Keratinocyte (primary cell): Measurements from ENCODE around the gene CERT1.

Experiments used
- EZH2 ChIP-seq: IDR thresholded peaks from one replicate; pipeline ENCODE4 v1.6.1; 2012; ENCODE audit warnings: inconsistent platforms, mild to moderate bottlenecking, low read length, moderate library complexity
- TF ChIP-seq, protein P1 (sequence below), 3 experiments: IDR thresholded peaks in 1 of 3; conservative IDR thresholded peaks in 1 of 3; optimal IDR thresholded peaks in 1 of 3; 2 replicates in 2 of 3; 3 replicates in 1 of 3; pipeline versions ENCODE3 to v1.5.1; 2011; ENCODE audit warnings: low read length in 3 of 3, mild to moderate bottlenecking in 3 of 3, moderate library complexity in 2 of 3, control low read depth in 1 of 3, inconsistent platforms in 1 of 3; ENCODE audit not compliant: insufficient read depth in 2 of 3; ENCODE audit errors: extremely low read depth in 1 of 3

DNA sequence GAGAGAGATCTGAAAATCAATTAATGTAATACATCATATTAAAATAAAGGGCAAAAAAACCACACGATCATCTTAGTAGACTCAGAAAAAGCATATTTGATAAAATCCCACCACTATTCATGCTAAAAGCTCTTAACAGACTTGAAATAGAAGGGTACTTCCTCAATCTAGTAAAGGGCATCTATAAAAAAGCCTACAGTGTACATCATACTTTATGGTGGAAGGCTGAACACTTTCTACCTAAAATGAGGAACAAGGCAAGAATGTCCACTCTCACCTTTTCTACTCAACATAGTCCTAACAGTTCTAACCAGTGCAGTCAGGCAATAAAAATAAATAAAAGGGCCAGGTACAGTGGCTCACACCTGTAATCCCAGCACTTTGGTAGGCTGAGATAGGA is 39.2 kb upstream of the CERT1 start:
- TF ChIP-seq, protein P1, sequence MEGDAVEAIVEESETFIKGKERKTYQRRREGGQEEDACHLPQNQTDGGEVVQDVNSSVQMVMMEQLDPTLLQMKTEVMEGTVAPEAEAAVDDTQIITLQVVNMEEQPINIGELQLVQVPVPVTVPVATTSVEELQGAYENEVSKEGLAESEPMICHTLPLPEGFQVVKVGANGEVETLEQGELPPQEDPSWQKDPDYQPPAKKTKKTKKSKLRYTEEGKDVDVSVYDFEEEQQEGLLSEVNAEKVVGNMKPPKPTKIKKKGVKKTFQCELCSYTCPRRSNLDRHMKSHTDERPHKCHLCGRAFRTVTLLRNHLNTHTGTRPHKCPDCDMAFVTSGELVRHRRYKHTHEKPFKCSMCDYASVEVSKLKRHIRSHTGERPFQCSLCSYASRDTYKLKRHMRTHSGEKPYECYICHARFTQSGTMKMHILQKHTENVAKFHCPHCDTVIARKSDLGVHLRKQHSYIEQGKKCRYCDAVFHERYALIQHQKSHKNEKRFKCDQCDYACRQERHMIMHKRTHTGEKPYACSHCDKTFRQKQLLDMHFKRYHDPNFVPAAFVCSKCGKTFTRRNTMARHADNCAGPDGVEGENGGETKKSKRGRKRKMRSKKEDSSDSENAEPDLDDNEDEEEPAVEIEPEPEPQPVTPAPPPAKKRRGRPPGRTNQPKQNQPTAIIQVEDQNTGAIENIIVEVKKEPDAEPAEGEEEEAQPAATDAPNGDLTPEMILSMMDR (optimal IDR thresholded peaks at IDR 0.05 in 1 of 3, IDR thresholded peaks at IDR 0.05 in 1 of 3, conservative IDR thresholded peaks at IDR 0.05 in 1 of 3; ENCODE audit: extremely low read depth in 1 of 3, insufficient read depth in 2 of 3, low read length in 3 of 3) = no peak
- no peak for TF ChIP-seq EZH2
